HepG2 (cell line): ENCODE data around the gene SEMA3B. TPM values are rescaled to one million over a fixed set of nuclear protein-coding genes. Genes with fewer than 3 reads are reported as not detected.
A peak's percentile ranks its signal among the peaks of the same experiment; 100 is the strongest.

Source experiments
- CBFB ChIP-seq: sonication (generic); formaldehyde crosslinking; IDR thresholded peaks from 2 replicates; pipeline ENCODE4 v1.4.0; 2020; ENCODE audit warnings: missing genetic modification reagents
- EED ChIP-seq: sonication (generic); formaldehyde crosslinking; IDR thresholded peaks from 2 replicates; pipeline ENCODE4 v1.5.0; 2020; ENCODE audit warnings: mild to moderate bottlenecking, missing genetic modification reagents
- FOXA3 ChIP-seq: IDR thresholded peaks from 2 replicates; pipeline ENCODE4 v1.6.1; 2016; ENCODE audit warnings: missing genetic modification reagents, missing compliant biosample characterization
- GZF1 ChIP-seq: sonication (generic); formaldehyde crosslinking; IDR thresholded peaks from 2 replicates; pipeline ENCODE4 v1.5.1; 2020; ENCODE audit warnings: mild to moderate bottlenecking, missing genetic modification reagents
- NPAS2 ChIP-seq: sonication (generic); formaldehyde crosslinking; IDR thresholded peaks from 2 replicates; pipeline ENCODE4 v1.8.0; 2022; ENCODE audit warnings: mild to moderate bottlenecking, missing genetic modification reagents, borderline replicate concordance
- RBAK ChIP-seq: sonication (generic); formaldehyde crosslinking; IDR thresholded peaks from 2 replicates; pipeline ENCODE4 v1.5.1; 2020; ENCODE audit warnings: mild to moderate bottlenecking, missing genetic modification reagents
- TCF7 ChIP-seq: sonication (generic); IDR thresholded peaks from 2 replicates; pipeline ENCODE4 v1.6.1; 2016; ENCODE audit warnings: antibody characterized with exemption, low read depth
- XBP1 ChIP-seq: sonication (generic); formaldehyde crosslinking; IDR thresholded peaks from 2 replicates; pipeline ENCODE4 v1.5.0; 2020; ENCODE audit warnings: missing genetic modification reagents
- ZBTB49 ChIP-seq: sonication (generic); formaldehyde crosslinking; IDR thresholded peaks from 2 replicates; pipeline ENCODE4 v1.4.0; 2020; ENCODE audit warnings: missing genetic modification reagents, borderline replicate concordance
- ZNF17 ChIP-seq: sonication (generic); formaldehyde crosslinking; IDR thresholded peaks from 2 replicates; pipeline ENCODE4 v1.5.0; 2020; ENCODE audit warnings: mild to moderate bottlenecking, missing genetic modification reagents
- ZNF441 ChIP-seq: sonication (generic); formaldehyde crosslinking; IDR thresholded peaks from 2 replicates; pipeline ENCODE4 v1.7.0; 2021; ENCODE audit warnings: missing genetic modification reagents, borderline replicate concordance
- ZNF572 ChIP-seq: sonication (generic); formaldehyde crosslinking; IDR thresholded peaks from 2 replicates; pipeline ENCODE4 v1.5.1; 2020; ENCODE audit warnings: mild to moderate bottlenecking, missing genetic modification reagents
- ZNF790 ChIP-seq: sonication (generic); formaldehyde crosslinking; IDR thresholded peaks from 2 replicates; pipeline ENCODE4 v1.8.0; 2022; ENCODE audit warnings: missing genetic modification reagents, mild to moderate bottlenecking, borderline replicate concordance
- polyA plus RNA-seq, 8 experiments: library from polyadenylated mRNA; depleted of rRNA in 3 of 8; stranded (reverse) in 7 of 8; unstranded in 1 of 8; fragments of >200 nt; fragmentation: Illumina TruSeq in 4 of 8; extraction: Trizol in 4 of 8; gene quantifications; 2 replicates each; pipeline versions ENCODE4 v1.2.1 to v1.2.3, GENCODE V29; 2011 to 2016; ENCODE audit warnings: low read depth in 4 of 8, missing spikeins in 1 of 8, mixed read lengths in 1 of 8; ENCODE audit not compliant: insufficient read depth in 1 of 8
- total RNA-seq, 5 experiments: library from RNA; depleted of rRNA; stranded (reverse); fragments of >200 nt; fragmentation: Illumina TruSeq; extraction: Trizol; gene quantifications; 2 replicates each; pipeline ENCODE4 v1.2.3, GENCODE V29; 2016; ENCODE audit warnings: low read depth in 1 of 5
- TF ChIP-seq, protein P1 (sequence below): sonication (generic); formaldehyde crosslinking; IDR thresholded peaks from 2 replicates; pipeline ENCODE4 v1.5.0; 2020; ENCODE audit warnings: mild to moderate bottlenecking, missing genetic modification reagents, borderline replicate concordance
- TF ChIP-seq, protein P2 (sequence below): IDR thresholded peaks from 2 replicates; pipeline ENCODE4 v1.6.1; 2016; ENCODE audit warnings: mild to moderate bottlenecking
- TF ChIP-seq, protein P3 (sequence below): IDR thresholded peaks from 2 replicates; pipeline ENCODE4 v1.6.1; 2016; ENCODE audit warnings: mild to moderate bottlenecking, missing biosample characterization, missing genetic modification reagents
- TF ChIP-seq, protein P4 (sequence below): fragments of 450-650 bp; IDR thresholded peaks from 2 replicates; pipeline ENCODE4 v1.6.1; 2017

Gene SEMA3B
- total and polyA plus RNA-seq, 2 of the 13 experiments (the other 11 are each of a cell fraction or from before 2014, with no cell fraction given) = 93.2 to 158 TPM

DNA sequence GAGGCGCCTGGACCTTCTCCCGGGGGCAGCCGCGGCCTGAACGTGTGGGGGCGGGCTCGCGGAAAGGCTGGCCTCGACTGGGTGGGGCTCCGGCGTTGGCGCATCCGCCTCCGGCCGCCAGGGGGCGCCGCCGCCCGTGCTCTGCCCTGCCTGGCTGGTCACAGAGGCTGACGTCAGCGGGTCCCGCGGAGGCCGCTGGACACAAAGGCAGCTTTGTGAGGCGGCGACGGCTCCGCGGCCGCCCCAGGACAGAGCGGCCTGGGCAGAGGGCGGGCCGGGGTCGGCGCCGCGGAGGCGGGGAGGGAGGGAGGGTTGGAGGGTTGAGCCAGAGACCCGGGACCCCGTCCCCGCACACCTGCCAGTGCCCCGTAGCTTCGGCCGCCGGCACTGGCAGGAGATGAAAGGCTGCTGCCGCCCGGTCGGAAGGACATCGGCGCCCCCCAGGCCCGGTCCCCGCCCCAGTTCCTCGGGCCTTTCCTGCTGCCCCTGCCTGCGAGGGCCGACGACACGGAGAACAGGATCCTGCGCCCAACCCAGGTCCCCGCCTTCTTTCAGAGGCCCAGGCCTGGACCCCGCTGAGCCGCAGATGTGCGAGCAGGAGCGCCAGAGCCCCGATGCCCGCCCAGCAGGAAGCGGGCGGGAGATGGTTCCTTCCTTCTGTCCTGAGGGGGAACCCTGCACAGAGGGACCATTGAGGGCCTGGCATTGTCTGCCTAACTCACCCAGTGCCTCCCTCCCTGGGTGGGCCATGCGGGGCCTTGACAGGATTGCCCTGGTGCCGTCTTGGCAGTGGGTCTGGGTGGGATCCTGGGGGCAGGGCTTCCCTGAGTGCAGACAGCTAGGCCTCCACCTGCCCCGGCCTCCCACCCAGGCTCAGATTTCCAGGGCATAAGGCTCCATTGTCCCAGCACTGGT is 8.7 kb upstream of the SEMA3B start (continued):
- TF ChIP-seq CBFB (CRISPR knock-in tag) (peak; percentile 36; the same call in 1 of the 2 replicates), XBP1 (CRISPR knock-in tag) (no peak), ZNF572 (no peak), GZF1 (no peak), RBAK (CRISPR knock-in tag) (no peak), ZBTB49 (CRISPR knock-in tag) (no peak), ZNF17 (no peak), FOXA3 (peak; percentile 42), TCF7 (peak; percentile 95), NPAS2 (CRISPR knock-in tag) (no peak), EED (CRISPR knock-in tag) (peak; percentile 52; the same call in 1 of the 2 replicates), ZNF441 (CRISPR knock-in tag) (no peak), ZNF790 (0 out of 2 replicates have a peak, but pooled peaks have one; percentile 21)
- TF ChIP-seq, protein P1, sequence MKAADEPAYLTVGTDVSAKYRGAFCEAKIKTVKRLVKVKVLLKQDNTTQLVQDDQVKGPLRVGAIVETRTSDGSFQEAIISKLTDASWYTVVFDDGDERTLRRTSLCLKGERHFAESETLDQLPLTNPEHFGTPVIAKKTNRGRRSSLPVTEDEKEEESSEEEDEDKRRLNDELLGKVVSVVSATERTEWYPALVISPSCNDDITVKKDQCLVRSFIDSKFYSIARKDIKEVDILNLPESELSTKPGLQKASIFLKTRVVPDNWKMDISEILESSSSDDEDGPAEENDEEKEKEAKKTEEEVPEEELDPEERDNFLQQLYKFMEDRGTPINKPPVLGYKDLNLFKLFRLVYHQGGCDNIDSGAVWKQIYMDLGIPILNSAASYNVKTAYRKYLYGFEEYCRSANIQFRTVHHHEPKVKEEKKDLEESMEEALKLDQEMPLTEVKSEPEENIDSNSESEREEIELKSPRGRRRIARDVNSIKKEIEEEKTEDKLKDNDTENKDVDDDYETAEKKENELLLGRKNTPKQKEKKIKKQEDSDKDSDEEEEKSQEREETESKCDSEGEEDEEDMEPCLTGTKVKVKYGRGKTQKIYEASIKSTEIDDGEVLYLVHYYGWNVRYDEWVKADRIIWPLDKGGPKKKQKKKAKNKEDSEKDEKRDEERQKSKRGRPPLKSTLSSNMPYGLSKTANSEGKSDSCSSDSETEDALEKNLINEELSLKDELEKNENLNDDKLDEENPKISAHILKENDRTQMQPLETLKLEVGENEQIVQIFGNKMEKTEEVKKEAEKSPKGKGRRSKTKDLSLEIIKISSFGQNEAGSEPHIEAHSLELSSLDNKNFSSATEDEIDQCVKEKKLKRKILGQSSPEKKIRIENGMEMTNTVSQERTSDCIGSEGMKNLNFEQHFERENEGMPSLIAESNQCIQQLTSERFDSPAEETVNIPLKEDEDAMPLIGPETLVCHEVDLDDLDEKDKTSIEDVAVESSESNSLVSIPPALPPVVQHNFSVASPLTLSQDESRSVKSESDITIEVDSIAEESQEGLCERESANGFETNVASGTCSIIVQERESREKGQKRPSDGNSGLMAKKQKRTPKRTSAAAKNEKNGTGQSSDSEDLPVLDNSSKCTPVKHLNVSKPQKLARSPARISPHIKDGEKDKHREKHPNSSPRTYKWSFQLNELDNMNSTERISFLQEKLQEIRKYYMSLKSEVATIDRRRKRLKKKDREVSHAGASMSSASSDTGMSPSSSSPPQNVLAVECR (CRISPR knock-in tag) = peak; percentile 65; the same call in 1 of the 2 replicates
- TF ChIP-seq, protein P2, sequence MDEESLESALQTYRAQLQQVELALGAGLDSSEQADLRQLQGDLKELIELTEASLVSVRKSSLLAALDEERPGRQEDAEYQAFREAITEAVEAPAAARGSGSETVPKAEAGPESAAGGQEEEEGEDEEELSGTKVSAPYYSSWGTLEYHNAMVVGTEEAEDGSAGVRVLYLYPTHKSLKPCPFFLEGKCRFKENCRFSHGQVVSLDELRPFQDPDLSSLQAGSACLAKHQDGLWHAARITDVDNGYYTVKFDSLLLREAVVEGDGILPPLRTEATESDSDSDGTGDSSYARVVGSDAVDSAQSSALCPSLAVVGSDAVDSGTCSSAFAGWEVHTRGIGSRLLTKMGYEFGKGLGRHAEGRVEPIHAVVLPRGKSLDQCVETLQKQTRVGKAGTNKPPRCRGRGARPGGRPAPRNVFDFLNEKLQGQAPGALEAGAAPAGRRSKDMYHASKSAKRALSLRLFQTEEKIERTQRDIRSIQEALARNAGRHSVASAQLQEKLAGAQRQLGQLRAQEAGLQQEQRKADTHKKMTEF = peak; percentile 98
- TF ChIP-seq, protein P3, sequence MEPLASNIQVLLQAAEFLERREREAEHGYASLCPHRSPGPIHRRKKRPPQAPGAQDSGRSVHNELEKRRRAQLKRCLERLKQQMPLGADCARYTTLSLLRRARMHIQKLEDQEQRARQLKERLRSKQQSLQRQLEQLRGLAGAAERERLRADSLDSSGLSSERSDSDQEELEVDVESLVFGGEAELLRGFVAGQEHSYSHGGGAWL = peak; percentile 13; the same call in 1 of the 2 replicates
- TF ChIP-seq, protein P4, sequence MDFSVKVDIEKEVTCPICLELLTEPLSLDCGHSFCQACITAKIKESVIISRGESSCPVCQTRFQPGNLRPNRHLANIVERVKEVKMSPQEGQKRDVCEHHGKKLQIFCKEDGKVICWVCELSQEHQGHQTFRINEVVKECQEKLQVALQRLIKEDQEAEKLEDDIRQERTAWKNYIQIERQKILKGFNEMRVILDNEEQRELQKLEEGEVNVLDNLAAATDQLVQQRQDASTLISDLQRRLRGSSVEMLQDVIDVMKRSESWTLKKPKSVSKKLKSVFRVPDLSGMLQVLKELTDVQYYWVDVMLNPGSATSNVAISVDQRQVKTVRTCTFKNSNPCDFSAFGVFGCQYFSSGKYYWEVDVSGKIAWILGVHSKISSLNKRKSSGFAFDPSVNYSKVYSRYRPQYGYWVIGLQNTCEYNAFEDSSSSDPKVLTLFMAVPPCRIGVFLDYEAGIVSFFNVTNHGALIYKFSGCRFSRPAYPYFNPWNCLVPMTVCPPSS = no peak
